HL-60/S4 treated with phorbol 12-myristate 13-acetate at 8.2 ng/mL for 4 days and 3 days (cell line): ENCODE data around the gene MAPKAP1.

Experiments
- in situ Hi-C: fragments of 300-500 bp; cut with MboI; formaldehyde crosslinking; loops from 2 replicates; pipeline ENCODE4 v1.15.0; 2022; ENCODE audit warnings: low sequenced_read_pairs

Gene MAPKAP1

DNA sequence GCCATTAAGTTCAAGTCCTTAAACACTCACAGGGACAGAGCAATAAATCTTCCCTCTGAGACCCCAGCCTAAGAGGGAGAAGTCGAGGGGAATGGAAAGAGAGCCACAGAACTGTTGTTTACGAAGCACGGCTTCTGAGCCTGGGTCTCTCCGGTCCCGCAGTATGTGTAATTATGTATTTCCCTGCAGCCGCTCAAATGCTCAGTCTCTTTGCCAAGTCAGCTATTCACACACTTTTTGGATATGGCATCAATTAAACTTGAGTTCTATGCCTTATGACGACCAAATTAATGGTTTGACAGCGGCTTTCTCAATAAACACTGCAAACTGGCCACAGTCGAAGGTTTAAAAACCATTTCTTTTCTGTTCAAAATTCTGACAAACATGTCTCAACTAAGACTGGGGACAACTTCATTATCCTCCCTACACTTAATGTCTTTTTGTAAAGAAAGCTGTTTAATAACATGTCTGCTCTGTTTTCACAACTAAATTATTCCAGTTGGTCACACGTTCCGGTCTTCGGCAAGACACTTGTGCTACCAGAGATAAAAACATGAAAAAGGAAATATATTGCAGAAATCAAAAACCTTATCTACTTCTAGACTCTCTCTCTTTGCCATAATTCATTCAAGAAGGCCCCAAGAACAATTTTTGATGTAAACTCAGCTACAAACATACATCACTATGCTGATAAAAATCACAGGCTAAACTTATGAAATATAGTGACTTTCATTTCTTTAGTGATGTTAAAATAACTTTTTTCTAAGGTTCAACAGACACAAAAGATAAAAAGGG, 242.2 kb downstream of the MAPKAP1 start:
- in situ Hi-C loops: no loop called here

DNA sequence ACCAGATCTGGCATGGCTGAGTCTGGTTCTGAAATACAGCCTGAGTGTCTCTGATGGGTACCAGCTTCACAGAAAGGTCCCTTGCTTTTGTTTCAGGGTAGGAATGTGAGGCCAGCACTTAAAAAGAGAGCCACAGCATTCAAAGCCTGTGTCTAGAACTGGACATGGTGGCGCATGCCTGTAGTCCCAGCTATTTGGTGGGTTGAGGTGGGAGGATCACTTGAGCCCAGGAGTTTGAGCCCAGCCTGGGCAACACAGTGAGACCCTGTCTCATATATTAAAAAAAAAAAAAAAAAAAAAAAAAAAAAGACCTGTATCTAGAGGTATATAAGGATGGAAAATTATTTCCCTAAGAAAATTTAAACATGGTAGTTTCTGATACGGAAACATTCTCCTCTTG, 243.1 kb downstream of the MAPKAP1 start:
- in situ Hi-C loops: no loop called here

GRCh38 chr9:125462861-125463291, 244.1 kb downstream of the MAPKAP1 start:
- in situ Hi-C loops: no loop called here

DNA sequence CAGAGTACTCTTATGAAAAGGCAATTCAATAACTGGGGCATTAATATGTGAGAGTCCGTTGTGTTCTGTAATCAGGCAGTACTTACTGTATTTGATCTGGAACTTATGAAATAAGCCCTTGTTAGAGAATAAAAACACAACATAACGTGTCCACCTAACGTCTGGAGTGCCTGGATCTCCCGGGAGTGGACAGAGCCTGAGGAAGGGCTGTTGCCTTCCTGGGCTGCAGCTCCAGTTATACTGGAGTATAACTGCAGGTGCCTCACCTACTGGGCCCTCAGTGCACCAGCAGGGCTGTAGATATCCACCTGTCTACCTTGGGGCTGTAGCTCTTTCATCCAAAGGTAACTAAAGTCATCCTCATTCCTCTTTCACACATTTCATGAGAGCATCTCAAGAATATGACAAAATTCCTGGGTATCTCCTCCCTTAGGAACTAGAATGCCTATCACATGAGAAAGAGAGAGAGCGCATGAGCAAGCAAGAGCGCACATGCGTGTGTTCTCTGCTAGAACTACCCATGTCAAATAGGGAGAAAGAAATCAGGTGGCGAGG, 245.3 kb downstream of the MAPKAP1 start:
- in situ Hi-C loops: no loop called here

DNA sequence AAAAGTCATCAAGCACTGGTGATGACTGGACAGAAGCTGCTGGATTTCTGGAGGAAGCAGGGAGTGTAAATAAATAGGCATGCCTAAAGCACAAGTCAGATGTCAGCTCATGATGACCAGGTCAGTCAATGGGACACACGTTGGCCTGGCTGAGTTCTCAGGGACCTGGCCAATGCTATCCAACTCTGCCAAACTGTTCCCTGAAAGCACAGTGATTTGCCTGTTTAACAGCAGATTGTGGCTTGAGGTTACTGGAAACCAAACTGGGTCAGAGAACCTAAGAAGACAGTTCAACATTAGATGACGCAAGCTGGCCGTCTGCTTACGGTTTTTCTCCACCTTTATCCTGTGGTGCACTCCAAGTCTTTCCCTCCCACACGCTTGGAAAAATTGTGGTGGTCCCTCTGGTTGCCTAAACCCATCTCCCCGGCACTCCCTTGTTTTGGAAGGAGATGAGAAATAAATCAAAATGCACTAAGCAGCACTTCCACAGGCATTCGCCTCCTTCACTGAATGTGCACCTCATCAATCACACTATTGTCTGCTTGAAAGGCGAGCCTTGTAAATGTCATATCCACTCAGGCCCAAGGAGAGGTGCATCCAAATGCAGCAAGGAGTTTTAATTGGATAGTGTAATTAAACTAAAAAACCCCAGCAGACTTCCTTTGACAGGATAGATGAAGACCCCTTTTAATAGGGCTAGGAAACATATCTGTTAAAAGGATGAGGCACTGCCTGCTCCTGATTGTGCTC, 245.9 kb downstream of the MAPKAP1 start:
- in situ Hi-C loops: no loop called here

GRCh38 chr9:125460346-125460745, 246.7 kb downstream of the MAPKAP1 start:
- in situ Hi-C loops: no loop called here

- in situ Hi-C loops: no loop called here
Observed at GRCh38 chr9:125457357-125457756, 249.7 kb downstream of the MAPKAP1 start.

GRCh38 chr9:125455876-125456275, 251.1 kb downstream of the MAPKAP1 start:
- in situ Hi-C loops: no loop called here

GRCh38 chr9:125455132-125455531, 251.9 kb downstream of the MAPKAP1 start:
- in situ Hi-C loops: no loop called here

- in situ Hi-C loops: no loop called here
Observed at GRCh38 chr9:125447202-125447802, 259.7 kb downstream of the MAPKAP1 start.

DNA sequence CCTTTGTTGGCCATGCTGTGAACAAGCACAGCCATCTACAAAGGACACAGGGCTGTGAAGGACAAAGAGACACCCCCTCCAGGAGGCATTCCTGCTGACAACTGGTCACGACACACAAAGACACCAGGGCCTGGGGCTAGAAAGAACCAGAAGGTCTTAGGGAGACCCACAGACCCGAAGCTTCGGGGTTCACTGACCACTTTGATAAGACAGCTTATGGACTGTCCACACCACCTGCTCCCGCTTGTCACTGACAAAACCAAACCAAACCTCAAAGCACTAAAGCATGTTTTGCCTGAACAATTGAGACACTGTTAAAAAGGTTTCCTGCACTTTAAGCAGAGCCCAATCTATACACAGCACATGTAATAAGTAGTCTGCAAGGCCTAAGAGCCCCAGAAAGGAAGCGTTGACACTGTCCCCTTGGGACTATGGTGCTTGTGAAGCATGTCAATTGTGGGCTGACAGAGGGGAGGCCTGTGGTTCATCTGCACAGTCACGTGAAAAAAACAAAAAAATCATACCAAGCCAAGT, 260.4 kb downstream of the MAPKAP1 start:
- in situ Hi-C loops: no loop called here

GRCh38 chr9:125444956-125445506, 262.0 kb downstream of the MAPKAP1 start:
- in situ Hi-C loops: no loop called here

- in situ Hi-C loops: no loop called here
Observed at GRCh38 chr9:125444166-125444565, 262.8 kb downstream of the MAPKAP1 start.

GRCh38 chr9:125443367-125443766, 263.6 kb downstream of the MAPKAP1 start:
- in situ Hi-C loops: no loop called here

GRCh38 chr9:125442452-125442851, 264.6 kb downstream of the MAPKAP1 start:
- in situ Hi-C loops: no loop called here

GRCh38 chr9:125440411-125440810, 266.6 kb downstream of the MAPKAP1 start:
- in situ Hi-C loops: no loop called here

DNA sequence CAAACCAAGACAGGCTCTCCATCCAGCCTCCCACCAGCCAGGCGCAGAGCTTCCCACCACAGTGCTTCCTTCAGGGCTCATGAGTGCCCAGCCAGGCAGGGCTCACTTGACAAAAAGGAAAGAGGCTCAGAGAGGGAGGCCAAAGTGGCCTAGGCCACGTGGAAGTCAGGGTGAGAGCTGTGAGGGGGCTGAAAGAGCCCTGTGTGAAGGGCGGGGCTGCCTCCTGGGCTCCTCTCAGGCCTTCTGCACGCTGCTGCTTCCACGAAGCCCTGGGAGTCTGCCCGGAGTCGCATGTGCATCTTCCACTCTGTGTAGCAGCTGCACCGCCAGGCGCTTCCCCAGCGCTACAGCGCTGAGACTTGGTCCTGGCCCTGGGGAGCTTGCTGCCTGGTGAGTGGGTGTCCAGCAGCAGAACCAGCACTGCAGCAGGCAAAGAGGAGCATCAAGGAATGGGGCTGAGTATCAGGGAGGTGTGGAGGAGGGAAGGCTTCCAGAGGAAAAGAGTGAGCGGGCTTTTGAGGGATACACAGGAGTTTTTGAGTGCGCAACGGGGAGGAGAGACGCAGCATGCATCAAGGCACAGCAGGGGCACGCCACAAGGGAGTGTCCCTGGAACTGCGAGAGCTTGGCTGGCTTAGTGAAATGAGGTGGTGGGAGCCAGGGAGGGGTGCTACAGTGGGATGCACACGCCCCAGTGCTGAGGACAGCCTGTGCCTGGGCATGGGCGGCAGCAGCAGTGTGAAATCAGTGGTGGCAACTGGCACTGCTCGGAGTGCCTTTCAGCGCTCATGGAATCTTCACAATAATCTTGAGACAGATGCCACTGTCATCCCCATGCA, 267.4 kb downstream of the MAPKAP1 start:
- in situ Hi-C loops: no loop called here

- in situ Hi-C loops: no loop called here
Observed at GRCh38 chr9:125438506-125439433, 268.2 kb downstream of the MAPKAP1 start.

- in situ Hi-C loops: no loop called here
Observed at GRCh38 chr9:125437771-125438221, 269.2 kb downstream of the MAPKAP1 start.
